COLO668 (cell line): Measurements from ENCODE around the gene ATP6V1B1.

ENCODE experiments used
- DNase-seq: peaks from one replicate; lab custom pipeline; 2025; ENCODE audit not compliant: unreplicated experiment; lab: John Stamatoyannopoulos, UW

Gene ATP6V1B1

GRCh38 chr2:70935468-70936164, at the start of gene ATP6V1B1:
Gene ATP6V1B1, plus strand, starts transcription at chr2:70935900. Its CDS starts 55 bp downstream, at chr2:70935955.
- DNase-seq, result peak; percentile 74

GRCh38 chr2:70886541-70886987, 49.1 kb upstream of the ATP6V1B1 start:
- DNase-seq, result no peak

GRCh38 chr2:70887208-70887549, 48.5 kb upstream of the ATP6V1B1 start:
- DNase-seq, result no peak

GRCh38 chr2:70887550-70888246, 48.0 kb upstream of the ATP6V1B1 start:
- peak; percentile 94 for DNase-seq

- no peak for DNase-seq
These were observed 47.3 kb upstream of the ATP6V1B1 start for GRCh38 chr2:70888366-70888922.

- no peak for DNase-seq
These were observed 46.6 kb upstream of the ATP6V1B1 start for GRCh38 chr2:70888923-70889715.

GRCh38 chr2:70889716-70890037, 46.0 kb upstream of the ATP6V1B1 start:
- no peak for DNase-seq

GRCh38 chr2:70890469-70891065, 45.1 kb upstream of the ATP6V1B1 start:
- no peak for DNase-seq

- DNase-seq, result no peak
These were observed 43.9 kb upstream of the ATP6V1B1 start for GRCh38 chr2:70891572-70892357.

GRCh38 chr2:70892750-70893149, 43.0 kb upstream of the ATP6V1B1 start:
- no peak for DNase-seq

GRCh38 chr2:70893186-70893585, 42.5 kb upstream of the ATP6V1B1 start:
- no peak for DNase-seq

- DNase-seq, result no peak
These were observed 40.9 kb upstream of the ATP6V1B1 start for GRCh38 chr2:70894765-70895164.

- no peak for DNase-seq
These were observed 40.5 kb upstream of the ATP6V1B1 start for GRCh38 chr2:70895249-70895648.

- no peak for DNase-seq
These were observed 39.5 kb upstream of the ATP6V1B1 start for GRCh38 chr2:70895998-70896764.

- no peak for DNase-seq
These were observed 38.9 kb upstream of the ATP6V1B1 start for GRCh38 chr2:70896765-70897202.

GRCh38 chr2:70897203-70897976, 38.3 kb upstream of the ATP6V1B1 start:
- no peak for DNase-seq

GRCh38 chr2:70897977-70898226, 37.8 kb upstream of the ATP6V1B1 start:
- no peak for DNase-seq

- DNase-seq, result no peak
These were observed 37.1 kb upstream of the ATP6V1B1 start for GRCh38 chr2:70898363-70899240.
